ENCODE results near the gene STRN4.

DNA sequence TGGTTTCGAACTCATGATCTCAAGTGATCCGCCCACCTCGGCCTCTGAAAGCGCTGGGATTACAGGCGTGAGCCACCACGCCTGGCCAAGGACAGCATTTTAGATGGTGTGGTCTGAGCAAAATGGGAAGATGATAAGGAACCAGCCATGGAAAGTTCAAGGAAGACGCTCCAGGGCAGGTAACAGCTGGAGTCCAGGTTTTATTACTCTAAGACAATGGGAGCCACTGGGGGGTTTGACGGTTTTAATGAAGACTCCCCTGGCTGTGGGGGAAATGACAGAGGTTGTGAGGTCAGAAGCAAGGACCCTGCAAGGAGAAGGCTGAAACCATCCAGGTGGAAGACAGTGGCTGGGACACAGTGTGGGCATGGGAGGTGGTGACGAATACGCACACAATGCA, 50.2 kb downstream of the STRN4 start:
- TF ChIP-seq, protein P1, sequence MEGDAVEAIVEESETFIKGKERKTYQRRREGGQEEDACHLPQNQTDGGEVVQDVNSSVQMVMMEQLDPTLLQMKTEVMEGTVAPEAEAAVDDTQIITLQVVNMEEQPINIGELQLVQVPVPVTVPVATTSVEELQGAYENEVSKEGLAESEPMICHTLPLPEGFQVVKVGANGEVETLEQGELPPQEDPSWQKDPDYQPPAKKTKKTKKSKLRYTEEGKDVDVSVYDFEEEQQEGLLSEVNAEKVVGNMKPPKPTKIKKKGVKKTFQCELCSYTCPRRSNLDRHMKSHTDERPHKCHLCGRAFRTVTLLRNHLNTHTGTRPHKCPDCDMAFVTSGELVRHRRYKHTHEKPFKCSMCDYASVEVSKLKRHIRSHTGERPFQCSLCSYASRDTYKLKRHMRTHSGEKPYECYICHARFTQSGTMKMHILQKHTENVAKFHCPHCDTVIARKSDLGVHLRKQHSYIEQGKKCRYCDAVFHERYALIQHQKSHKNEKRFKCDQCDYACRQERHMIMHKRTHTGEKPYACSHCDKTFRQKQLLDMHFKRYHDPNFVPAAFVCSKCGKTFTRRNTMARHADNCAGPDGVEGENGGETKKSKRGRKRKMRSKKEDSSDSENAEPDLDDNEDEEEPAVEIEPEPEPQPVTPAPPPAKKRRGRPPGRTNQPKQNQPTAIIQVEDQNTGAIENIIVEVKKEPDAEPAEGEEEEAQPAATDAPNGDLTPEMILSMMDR (IDR thresholded peaks at IDR 0.05) = no peak
- TF ChIP-seq POLR2A (IDR thresholded peaks at IDR 0.05) = no peak

Measured in esophagus squamous epithelium (tissue), 4 donors.